HG03064 (cell line): Measurements from ENCODE around the gene MAP2K5.
A peak's percentile ranks its signal among the peaks of the same experiment; 100 is the strongest.

ENCODE experiments used
- ATAC-seq: cut with Tn5 transposase; IDR thresholded peaks from one replicate; pipeline ENCODE4 v1.9.1; 2021; ENCODE audit warnings: low read depth; ENCODE audit not compliant: unreplicated experiment

MAP2K5 gene

DNA sequence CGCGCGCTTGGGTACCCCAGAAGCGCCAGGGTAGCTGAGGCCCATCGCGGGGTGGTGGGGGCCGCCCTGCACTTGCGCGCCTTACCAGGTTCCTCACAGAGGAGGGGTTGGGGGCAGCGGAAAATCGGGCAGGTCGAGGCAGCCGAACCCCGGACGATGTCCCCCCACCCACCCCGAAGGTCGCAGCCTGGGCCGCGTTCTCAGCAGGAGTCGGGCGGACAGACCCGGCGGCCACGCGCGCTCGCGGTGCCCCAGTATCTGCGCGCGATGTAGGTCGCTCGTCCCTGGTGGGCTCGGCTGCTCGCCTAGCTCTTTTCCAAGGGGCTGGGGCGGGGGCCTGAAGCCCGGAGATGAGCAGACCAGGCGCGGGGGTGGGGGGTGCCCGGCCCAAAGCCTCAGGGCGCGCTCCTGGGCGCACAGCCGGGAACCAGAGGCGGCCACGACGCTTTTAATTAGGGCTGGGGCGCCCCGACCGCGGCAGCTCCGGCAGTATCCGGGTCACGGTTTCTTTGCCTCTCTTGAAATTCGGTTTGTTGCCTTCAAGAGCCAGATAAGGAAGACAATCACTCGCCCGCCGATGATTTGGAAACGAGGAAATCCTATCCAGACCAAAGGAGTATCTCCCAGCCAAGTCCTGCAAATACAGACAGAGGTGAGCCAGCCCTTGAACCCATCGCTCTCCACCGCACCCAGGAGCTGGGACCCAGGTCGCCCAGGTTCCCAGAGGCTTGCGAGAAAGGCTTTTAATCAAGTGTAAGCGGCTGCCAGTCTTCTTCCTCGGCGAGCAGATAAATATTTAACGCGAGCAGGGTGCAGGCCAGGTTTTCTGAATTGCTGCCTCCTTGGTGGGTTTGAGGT, 287.4 kb downstream of the MAP2K5 start:
- no peak for ATAC-seq

DNA sequence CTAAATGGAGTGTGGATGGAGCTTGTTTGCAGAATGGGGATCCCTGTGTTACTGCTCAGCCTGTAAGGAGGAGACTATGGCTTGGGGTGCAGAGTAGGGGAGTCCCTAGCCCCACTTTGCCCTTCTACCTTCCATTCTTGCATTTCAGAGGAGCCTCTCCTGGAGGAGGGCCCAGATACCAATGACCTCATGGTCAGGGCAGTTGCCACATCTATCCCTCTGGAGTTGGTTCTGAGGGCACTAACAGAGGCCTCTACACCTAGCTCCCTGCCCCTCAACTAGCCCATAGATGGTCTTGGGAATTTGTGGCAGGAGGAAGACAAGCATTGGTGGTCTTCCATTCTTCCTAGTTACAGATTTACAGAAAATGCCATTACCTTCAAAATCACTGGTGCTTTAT, 288.9 kb downstream of the MAP2K5 start:
- no peak for ATAC-seq

DNA sequence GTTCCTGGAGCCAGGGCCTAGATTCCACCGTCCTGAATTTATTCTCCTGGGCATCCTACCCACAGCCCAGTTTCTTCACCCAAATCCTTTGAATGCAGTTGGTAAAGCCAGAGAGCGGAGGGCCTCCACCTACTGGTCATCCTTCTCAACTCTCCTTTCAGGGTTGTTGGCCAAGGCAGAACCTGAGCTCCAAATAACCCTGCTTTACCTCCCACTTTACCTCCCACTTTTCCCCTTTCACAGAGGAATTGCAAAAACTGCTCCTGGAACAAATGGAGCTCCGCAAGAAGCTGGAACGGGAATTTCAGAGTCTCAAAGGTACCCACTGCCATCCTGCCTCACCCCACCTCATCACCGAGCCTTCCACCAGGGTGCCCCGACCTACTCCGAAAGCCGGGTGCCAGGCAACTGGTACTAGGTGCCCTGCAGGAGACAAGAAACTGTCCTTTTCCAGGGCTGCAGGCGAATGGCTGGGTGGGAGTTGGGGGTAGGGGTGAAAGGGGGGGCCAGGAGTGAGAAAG, 289.6 kb downstream of the MAP2K5 start:
- ATAC-seq: no peak

DNA sequence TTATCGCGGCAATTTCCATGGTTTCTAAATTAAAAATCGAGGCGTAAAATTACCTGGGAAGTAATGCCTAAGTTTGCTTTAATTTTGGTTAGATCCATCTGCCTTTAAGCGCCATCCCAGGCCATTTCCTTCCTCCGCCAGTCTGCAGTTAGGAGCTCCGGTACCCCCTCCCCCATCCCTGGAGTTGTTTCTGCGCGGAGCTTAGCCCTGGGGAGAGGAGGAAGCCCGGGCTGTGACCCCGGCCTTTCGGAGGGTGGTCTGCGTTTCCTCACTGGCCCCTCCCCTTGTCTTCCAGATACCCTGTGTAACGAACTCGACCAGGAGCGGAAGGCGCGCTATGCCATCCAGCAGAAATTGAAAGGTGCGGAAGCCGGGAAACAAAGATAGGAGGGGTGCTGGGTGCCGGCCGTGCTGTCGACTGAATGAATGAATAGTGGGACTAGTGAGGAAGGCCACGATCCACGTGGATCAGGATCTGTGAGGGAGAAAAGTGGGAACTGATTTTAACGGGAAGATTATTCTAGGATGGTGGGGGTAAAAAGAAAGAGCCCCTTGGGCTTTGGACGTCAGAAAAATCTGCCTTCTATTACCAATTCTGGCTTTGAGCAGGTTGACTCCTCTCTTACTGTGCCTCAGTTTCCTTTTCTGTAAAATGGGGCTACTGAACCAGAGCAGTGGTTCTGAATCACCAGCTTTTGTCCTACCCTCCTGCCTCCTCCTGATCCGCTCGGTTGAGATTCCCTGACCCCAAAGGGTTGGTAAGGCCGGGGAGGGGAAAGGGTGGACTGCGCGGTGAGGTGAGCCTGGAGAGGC, 290.6 kb downstream of the MAP2K5 start:
- no peak for ATAC-seq

DNA sequence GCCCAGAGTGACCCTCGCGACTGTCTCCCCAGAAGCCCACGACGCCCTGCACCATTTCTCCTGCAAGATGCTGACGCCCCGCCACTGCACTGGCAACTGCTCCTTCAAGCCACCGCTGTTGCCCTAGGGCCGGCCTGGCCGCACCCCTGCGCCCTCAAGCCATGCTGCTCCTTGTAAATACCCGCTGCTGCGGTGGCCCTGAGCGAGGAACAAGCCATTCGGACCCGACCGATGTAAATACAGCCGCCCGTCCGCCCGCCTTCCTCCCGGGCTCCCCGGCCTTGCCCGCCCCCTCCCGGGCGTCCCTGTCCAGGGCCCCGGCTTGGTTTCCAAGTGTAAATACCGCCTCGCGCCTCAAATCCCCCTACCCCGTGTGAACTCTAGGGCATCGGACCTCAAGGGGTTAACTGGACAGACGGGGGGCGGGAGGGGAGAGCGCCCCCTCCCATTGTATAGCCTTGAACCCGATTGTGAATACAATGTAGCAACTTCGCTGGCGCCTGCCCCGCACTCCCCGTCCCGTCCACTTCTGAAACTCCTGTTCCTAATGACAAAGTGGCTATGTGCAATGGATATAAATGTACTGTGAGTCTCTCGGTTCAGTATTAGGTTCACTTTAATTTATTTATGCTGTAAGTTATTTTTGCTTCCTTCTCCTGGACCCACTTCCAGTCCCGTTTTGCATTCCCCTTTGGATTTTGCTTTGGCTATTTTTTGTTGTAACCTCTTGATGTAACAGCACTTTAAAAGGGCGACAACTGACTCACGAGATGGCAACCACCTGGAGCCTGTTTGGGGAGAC, 291.4 kb downstream of the MAP2K5 start:
- ATAC-seq: no peak

DNA sequence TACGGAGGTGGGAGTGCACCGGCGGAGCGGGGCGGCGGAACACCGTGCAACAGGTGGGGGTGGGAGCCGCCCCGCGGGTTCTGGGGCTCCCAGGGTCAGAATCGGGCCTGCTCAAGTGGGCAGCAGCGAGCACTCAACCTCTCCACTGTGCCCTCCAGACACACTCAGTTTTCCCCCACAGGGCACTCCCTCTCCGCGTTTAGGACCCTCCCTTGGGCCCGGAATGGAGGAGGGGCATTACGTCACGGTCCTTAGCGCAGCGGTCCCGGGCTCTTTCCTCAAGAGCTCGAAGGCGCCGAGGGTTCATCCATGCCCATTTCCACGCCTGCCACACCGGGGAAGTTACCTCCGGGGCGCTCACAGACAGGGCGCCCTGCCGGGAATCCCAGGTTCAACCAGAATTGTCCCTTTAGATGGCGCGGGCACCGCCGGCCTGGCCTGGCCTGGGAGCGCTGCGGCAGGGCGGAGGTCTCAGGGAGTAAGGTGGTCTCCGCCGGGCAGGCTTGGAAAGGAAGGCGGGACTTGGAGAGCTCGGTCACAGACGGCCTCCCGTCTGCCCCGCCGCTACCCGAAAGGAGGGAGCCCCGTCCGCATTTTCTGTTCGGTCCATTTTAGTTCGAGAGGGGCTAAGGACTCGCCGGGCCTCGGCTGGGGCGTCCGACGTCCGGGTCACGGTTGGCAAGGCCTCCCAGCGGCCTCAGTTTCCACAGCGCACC, 292.2 kb downstream of the MAP2K5 start:
- ATAC-seq: no peak

DNA sequence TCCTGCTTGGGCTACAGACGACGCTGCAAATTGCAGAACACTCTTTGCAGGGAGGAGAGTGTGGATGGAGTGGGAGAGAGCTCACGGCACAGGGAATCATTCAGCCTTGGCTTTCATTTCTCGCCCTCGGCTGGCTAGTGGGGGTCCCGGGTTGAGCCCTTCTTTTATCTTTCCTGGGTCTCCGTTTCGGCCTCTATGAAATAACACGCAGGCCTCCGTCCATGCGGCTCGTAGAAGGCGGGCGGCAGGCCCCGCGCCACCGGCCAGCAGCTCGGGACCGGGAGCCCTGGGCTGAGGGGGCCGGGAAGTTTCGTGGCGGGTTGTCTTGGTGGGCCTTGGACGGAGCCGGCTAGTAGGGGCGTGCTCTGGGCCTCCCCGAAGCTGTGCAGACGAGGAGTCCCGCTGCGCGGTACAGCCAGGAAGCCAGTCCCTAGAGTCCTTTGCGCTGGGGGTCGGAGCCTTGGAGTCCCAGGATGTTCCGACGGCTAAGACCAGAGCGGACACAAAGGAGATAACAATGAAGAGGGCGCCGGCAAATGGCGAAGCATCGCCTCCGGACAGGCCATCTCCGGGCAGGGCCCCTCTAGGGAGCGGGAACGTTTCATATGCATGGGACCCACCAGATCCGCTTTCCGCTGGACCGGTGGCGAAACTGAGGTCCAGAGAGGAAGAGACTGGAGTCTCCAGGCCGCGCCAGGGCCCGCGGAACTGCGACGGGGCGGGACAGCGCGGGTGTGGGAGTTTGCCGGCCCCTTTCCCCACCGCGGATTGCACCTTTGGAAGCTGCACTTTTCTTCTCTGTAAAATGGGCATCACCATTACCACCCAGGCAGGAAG, 293.0 kb downstream of the MAP2K5 start:
- no peak for ATAC-seq

DNA sequence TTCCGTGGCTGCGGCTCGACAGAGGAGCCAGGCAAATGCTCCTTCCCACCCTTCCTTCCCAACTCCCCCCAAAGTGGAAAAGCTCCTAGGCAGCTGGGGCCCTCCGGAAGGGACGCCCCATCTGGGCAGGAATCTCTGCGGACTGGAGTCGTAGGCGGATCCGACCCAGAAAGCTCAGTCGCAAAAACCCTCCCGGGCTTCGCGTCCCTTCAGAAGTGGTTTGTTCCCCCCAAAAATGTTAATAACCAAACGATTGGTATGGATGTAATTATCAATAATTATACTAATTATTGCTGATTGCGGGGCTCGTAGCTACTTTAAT, 293.6 kb downstream of the MAP2K5 start:
- ATAC-seq: no peak

DNA sequence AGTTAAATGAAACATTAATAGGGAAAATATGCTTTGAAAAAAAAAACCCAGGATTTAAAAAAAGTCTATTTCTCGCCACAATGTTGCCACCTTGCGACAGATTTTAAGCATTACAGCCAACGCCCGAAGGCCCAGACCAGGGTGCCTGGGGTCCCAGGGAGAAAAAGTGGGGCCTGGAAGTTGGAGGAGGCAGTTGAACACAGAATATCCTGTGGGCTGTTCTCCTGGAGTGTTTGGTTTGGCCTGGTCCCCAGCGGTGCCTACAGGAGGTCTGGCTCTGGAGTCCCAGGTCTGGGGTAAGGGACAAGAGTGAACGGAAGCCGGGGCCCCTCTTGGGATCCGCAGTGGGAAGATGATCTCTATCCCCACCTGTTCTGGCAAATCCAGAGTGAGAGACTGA, 294.0 kb downstream of the MAP2K5 start:
- no peak for ATAC-seq

DNA sequence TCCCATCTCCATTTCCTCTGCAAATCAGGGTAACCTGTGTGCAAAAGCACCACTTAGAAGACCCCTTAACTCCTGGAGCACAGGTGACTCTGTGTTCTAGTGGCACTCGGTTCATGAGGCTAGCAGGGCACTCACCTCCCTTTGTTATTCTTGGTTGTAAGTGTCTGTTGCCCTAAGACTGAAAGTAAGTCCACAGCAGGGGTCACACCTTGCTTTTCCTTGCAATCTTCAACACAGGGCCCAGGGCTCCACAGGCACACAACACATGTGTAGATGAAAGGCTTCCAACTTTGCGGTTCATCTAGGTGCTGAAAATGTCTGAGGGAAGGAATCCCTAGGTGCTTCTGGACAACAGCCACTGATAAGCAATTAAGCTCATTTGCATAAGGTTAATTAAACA, 294.5 kb downstream of the MAP2K5 start:
- ATAC-seq: no peak

DNA sequence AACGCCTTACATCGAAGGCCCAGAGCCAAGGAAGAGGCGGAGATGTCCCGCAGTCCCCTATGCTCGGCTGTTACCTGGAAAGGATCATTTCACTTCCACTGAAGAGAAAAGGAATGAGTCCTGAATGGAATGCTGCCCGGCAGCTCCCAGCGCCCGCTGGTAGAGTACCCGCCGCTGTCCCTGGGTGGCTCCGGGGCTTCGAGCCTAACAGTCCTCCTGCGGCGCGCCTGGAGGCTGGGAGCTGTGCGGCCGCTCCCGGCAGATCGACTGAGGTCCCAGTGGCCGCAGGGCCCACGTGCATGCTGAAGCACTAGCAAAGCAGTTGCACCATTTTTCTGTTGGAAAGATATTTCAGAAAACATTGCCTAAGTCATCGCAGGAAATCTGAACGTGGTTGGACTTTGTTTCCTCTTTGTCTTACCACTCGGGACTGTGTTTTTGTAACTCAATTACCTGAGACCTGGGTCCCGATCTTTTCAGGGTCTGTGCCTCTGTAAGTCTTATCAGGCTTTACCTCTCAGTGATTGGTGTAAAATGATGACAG, 296.4 kb downstream of the MAP2K5 start:
- no peak for ATAC-seq

DNA sequence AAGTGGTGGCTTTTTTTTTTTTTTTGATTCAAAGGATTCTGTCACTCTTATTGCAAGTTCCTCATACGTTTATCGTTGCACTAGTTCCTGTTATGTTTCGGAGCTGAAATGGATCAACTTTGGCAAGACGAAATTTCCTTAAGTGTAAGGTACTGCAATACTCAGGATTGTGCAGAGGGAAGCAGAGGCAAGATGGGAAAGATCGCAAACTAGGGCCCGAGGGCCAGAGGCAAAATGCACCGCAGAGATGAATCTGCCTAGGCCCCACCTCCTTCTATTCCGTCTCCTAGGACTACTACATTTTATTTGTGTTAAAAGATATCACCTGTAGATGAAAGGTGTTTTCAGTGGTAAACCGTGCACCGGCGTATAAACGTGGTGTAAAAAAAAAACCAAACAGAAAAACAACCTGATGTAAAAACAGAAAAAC, 297.0 kb downstream of the MAP2K5 start:
- ATAC-seq: peak; percentile 10

DNA sequence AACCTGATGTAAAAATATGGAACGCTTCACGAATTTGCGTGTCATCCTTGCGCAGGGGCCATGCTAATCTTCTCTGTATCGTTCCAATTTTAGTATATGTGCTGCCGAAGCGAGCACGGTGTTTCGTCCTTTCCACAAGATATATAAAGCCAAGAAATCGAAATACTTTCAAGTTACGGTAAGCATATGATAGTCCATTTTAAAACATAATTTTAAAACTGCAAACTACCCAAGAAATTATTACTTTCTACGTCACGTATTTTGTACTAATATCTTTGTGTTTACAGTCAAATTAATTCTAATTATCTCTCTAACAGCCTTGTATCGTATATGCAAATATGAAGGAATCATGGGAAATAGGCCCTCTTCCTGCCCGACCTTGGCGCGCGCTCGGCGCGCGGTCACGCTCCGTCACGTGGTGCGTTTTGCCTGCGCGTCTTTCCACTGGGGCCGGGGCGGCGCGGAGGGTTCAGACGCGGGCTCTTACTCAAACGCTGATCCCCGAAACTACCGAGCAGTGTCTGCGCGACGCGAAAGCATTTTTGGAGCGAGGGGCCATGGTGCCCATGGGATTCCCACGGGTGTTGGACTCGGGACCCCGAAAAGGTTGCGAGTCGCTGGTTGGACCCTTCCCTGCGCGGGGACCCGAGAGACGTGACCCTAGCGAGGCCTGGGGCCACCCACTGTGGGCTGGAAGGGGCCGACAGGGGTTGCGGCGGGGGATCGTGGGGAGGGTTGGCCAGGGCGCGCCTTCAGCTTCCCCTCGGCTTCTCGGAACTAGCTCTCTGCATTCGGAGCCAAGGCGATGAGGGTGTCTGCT, 297.6 kb downstream of the MAP2K5 start, which contains the start of gene RNU6-1:
Gene RNU6-1 (minus strand): TSS at position 117 of the 820 bp plus-strand sequence.
- peak; percentile 74 for ATAC-seq

DNA sequence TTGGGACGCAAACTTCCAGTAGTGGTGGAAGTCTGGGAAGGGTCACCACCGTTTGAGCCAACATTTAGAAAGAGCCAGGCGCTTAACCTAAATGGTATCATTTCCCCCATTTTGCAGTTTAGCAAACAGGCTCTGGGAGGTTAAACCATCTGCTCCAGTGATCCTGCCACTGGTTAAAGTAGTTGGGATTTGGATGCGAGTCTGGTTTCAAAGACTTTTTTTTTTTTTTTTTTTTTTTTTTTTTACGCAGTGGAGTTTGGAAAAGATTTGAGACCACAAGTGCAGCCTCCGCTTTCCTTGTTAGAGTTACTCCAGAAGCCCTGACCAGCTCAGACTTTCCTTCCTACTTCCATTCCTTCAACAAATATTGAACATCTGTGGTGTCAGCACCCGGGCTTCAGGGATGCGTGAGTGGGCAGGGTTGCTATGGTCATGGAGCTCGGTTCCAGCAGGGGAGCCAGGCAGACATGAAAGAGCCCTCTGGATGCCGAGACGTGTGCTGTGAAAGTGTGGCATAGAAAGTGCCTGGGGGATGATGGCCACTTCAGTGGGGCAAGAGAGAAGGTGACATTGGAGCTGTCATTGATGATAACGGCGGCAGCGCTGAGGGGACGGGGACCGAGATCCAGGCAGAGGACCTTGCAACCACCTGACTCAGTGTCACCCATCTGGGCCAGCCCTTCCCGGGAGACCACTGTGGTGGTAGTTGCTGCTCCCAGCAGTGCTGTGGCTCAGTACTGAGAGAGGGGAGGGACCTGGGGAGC, 298.4 kb downstream of the MAP2K5 start:
- ATAC-seq: no peak

DNA sequence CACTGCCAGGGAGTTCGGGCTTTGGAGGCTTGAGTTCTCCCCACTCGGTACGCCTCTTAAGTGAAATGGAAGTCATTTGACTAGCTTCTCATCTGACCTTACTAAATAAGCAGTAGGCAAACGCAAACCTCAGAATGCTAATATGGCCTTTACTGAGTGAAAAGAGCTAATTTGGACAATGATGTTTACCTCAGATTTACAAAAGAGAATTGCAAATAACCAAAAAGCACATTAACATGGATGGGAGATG, 298.9 kb downstream of the MAP2K5 start:
- no peak for ATAC-seq

DNA sequence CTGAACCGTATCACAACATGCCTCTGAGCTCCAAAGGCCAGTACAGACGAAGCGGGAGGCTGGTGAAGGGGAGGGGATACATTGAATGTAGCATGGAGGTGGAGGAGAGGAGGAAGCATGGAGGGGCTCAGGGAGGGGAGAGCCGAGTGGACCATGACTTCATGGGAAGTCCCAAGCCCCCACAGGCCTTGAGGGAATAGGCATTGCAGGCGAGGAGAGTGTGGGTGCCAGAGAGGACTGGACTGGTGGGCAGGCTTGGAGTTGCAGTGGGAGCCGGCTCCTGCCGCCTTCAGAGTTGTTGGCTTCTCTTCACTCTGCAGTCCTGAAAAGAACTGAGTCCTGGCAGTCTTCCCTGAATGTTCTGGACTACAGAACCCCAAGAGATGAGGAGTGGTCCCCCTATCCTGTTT, 300.6 kb downstream of the MAP2K5 start:
- ATAC-seq: no peak

DNA sequence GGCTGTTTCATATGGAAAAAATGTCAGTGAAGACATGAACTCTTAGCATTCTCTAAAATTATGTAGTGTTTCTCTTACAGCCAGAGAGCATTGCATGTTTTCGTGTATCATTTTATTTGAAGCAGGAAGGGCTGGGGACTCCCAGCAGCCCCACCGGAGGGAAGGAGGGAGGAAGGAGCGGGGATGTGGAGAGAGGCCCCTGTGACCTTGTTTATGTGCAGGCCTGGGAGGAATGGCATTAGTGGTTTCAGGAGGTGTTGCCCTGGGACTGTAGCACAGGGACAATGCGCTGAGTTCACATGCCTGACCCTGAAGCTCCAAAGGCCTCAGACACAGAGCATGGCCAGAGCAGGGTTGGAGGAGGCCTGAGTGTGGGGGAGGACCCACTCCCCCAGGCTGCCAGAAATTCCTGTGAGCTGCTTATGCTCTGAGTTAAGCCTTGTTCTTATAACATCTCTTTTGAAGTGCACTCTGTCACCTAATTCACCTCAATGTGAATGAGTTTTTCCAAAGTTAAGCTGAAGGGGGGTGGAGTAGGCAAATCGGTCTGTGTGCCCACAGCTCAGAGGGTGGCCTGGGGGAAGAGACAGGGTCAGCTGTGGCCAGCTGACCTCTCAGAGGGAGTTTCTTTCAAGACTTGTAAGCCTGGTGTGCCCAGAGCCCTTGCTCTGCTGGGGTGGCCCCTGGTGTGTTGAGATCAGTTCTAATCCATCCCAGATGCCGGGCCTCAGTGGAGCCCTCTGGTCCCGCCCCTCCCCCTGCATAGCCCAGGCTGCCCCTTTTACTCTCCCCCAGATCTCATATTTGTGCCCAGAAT, 301.3 kb downstream of the MAP2K5 start:
- ATAC-seq: no peak
